OCI-LY7 (cell line): ENCODE data around the gene SYN1. TPM values are rescaled to one million over a fixed set of nuclear protein-coding genes. Genes with fewer than 3 reads are reported as not detected.

Source experiments
- BruUV-seq: library from RNA; stranded (reverse); fragments of 400-500 nt; replicated peaks from 2 replicates; lab custom pipeline; 2021; lab: Mats Ljungman, UMichigan
- CTCF ChIA-PET: fragments of 300-600 bp; sonication (Branson Sonifier 250); formaldehyde crosslinking; loops from one replicate; lab custom pipeline; 2022; ENCODE audit warnings: antibody characterized with exemption; ENCODE audit not compliant: unreplicated experiment; lab: Charles Lee
- POLR2A ChIA-PET: fragments of 300-600 bp; sonication (Branson Sonifier 250); formaldehyde crosslinking; loops from one replicate; lab custom pipeline; 2022; ENCODE audit warnings: antibody characterized with exemption; lab: Charles Lee
- DNase-seq: peaks from one replicate; pipeline ENCODE4 v3.0.0-alpha.2; 2015; ENCODE audit warnings: low spot score
- H2AFZ ChIP-seq: fragments of 200-600 bp; sonication (generic), shearing (Covaris generic); 2 replicates; pipeline ENCODE4 v1.6.1; 2014; ENCODE audit warnings: mild to moderate bottlenecking, antibody characterized with exemption, low read length, moderate library complexity
- H3K27ac ChIP-seq: fragments of 200-600 bp; sonication (generic); 2 replicates; pipeline ENCODE4 v1.5.1; 2014; ENCODE audit warnings: mixed run types, low read depth, mild to moderate bottlenecking, moderate library complexity, low read length, inconsistent platforms; ENCODE audit not compliant: poor library complexity, severe bottlenecking
- H3K36me3 ChIP-seq: fragments of 200-600 bp; sonication (generic); 2 replicates; pipeline ENCODE4 v1.6.1; 2014; ENCODE audit warnings: mild to moderate bottlenecking, antibody characterized with exemption, low read length, moderate library complexity, mixed read lengths; ENCODE audit not compliant: insufficient read depth
- H3K4me1 ChIP-seq: fragments of 200-600 bp; sonication (generic); 2 replicates; pipeline ENCODE4 v1.5.1; 2014; ENCODE audit warnings: mild to moderate bottlenecking, low read length; ENCODE audit not compliant: insufficient read depth, poor library complexity, severe bottlenecking
- H3K4me2 ChIP-seq: fragments of 200-600 bp; sonication (generic); 2 replicates; pipeline ENCODE4 v1.6.1; 2014; ENCODE audit warnings: mild to moderate bottlenecking, low read length
- H3K4me3 ChIP-seq: fragments of 200-600 bp; sonication (generic); 2 replicates; pipeline ENCODE4 v1.5.1; 2014; ENCODE audit warnings: mild to moderate bottlenecking, low read depth, low read length; ENCODE audit not compliant: poor library complexity, severe bottlenecking
- H3K79me2 ChIP-seq: fragments of 200-600 bp; sonication (generic); 2 replicates; pipeline ENCODE4 v1.6.1; 2016; ENCODE audit warnings: low read depth, mild to moderate bottlenecking, low read length, moderate library complexity, mixed read lengths; ENCODE audit not compliant: insufficient read depth
- H3K9me2 ChIP-seq: fragments of 200-600 bp; sonication (generic); 2 replicates; pipeline ENCODE4 v1.6.1; 2016; ENCODE audit warnings: mild to moderate bottlenecking, low read length, mixed read lengths; ENCODE audit not compliant: insufficient read depth
- H3K9me3 ChIP-seq: fragments of 200-600 bp; sonication (generic); 2 replicates; pipeline ENCODE4 v1.6.1; 2014; ENCODE audit warnings: mild to moderate bottlenecking, mixed run types, low read length, mixed read lengths
- H4K20me1 ChIP-seq: fragments of 200-600 bp; sonication (generic); 2 replicates; pipeline ENCODE4 v1.6.1; 2014; ENCODE audit warnings: mild to moderate bottlenecking, antibody characterized with exemption, low read length, moderate library complexity, mixed read lengths; ENCODE audit not compliant: insufficient read depth
- CTCF ChIP-seq: fragments of 200-600 bp; sonication (generic); conservative IDR thresholded peaks from 2 replicates; pipeline ENCODE4 v1.5.1; 2014; ENCODE audit warnings: mild to moderate bottlenecking, antibody characterized with exemption, low read length, moderate library complexity, mixed read lengths
- EZH2phosphoT487 ChIP-seq: fragments of 200-600 bp; sonication (generic); IDR thresholded peaks from 2 replicates; pipeline ENCODE4 v1.6.1; 2018; ENCODE audit warnings: low read depth, borderline replicate concordance, mild to moderate bottlenecking, mixed run types, antibody characterized with exemption, low read length, moderate library complexity, mixed read lengths
- intact Hi-C: fragments of 100-400 bp; cut with micrococcal nuclease; formaldehyde crosslinking; loops from one replicate; pipeline ENCODE4 v1.10.0; 2022; ENCODE audit not compliant: unreplicated experiment
- total RNA-seq, 2 experiments: library from RNA; depleted of rRNA in 1 of 2; stranded (reverse); fragments of >200 nt in 1 of 2; shearing (Covaris generic) in 1 of 2; gene quantifications; 2 replicates each; pipeline ENCODE4 v1.2.3, GENCODE V29; 2014 to 2022

Gene SYN1
- total RNA-seq, 2 experiments from 2014 or later, result not detected

GRCh38 chrX:47662144-47662657 is 42.5 kb upstream of the SYN1 start:
- ChIA-PET POLR2A (interaction anchor here (0.9 kb wide), 1 partner anchor 9 kb away, joined by 3 read pairs; no protein-coding TSS in a partner anchor), CTCF (no interaction called here)
- no peak overlapping the region for H2AFZ ChIP-seq
- no peaks in the 10 kb centered on the region for H3K9me3 ChIP-seq
- no peak overlapping the region for H3K4me2 ChIP-seq
- H3K27ac ChIP-seq, result no peak overlapping the region
- DNase-seq, result no peak
- peaks cover 8% of the 10 kb centered on the region for H3K36me3 ChIP-seq
- H3K4me3 ChIP-seq, result no peak overlapping the region
- no peaks in the 10 kb centered on the region for H4K20me1 ChIP-seq
- intact Hi-C loops, result no loop called here
- H3K79me2 ChIP-seq, result peaks cover 11% of the 10 kb centered on the region
- BruUV-seq, result no TSS peak
- H3K9me2 ChIP-seq, result no peaks in the 10 kb centered on the region
- H3K4me1 ChIP-seq, result peaks cover 16% of the 10 kb centered on the region
- TF ChIP-seq EZH2phosphoT487 (no peak), CTCF (no peak)

GRCh38 chrX:47661539-47661938 is 41.9 kb upstream of the SYN1 start:
- Histone ChIP-seq H4K20me1 (no peaks in the 10 kb centered on the region), H3K27ac (no peak overlapping the region), H3K9me2 (no peaks in the 10 kb centered on the region), H3K4me3 (no peak overlapping the region), H3K4me2 (no peak overlapping the region), H3K36me3 (peaks cover 14% of the 10 kb centered on the region), H3K79me2 (peaks cover 16% of the 10 kb centered on the region), H3K4me1 (peaks cover 16% of the 10 kb centered on the region), H2AFZ (no peak overlapping the region), H3K9me3 (no peaks in the 10 kb centered on the region)
- CTCF ChIA-PET, result no interaction called here
- intact Hi-C loops, result no loop called here
- TF ChIP-seq EZH2phosphoT487 (no peak), CTCF (no peak)
- BruUV-seq, result no TSS peak
- DNase-seq, result no peak
- POLR2A ChIA-PET, result no interaction called here

GRCh38 chrX:47659421-47659726 is 39.7 kb upstream of the SYN1 start:
- Histone ChIP-seq H3K9me3 (no peaks in the 10 kb centered on the region), H3K9me2 (no peaks in the 10 kb centered on the region), H3K4me2 (peak overlapping the region; percentile 73), H3K27ac (peak overlapping the region; percentile 93), H3K79me2 (peaks cover 16% of the 10 kb centered on the region), H3K4me1 (peaks cover 16% of the 10 kb centered on the region), H2AFZ (peak overlapping the region; percentile 92), H3K36me3 (peaks cover 36% of the 10 kb centered on the region), H3K4me3 (peak overlapping the region; percentile 94), H4K20me1 (no peaks in the 10 kb centered on the region)
- POLR2A ChIA-PET, result no interaction called here
- intact Hi-C loops, result loop anchor here (10.0 kb wide), 3 partner anchors 175 to 365 kb away; partner anchors contain the start of gene ZNF81
- TF ChIP-seq CTCF (no peak), EZH2phosphoT487 (no peak)
- CTCF ChIA-PET, result no interaction called here
- no peak for DNase-seq
- BruUV-seq, result TSS peak; percentile 93
